Keratinocyte (primary cell): Measurements from ENCODE around the gene STXBP1. TPM values are rescaled to one million over a fixed set of nuclear protein-coding genes. Genes with fewer than 3 reads are reported as not detected.

Source experiments
- DNase-seq: peaks from one replicate; pipeline ENCODE4 v3.0.0-alpha.2; 2011; ENCODE audit warnings: low read depth, missing footprints, low spot score
- FAIRE-seq: peaks from 2 replicates; lab custom pipeline; 2011; peaks lifted over from hg19 to GRCh38; lab: Jason Lieb, UNC
- H2AFZ ChIP-seq: 2 replicates; pipeline ENCODE4 v1.6.0; 2012; ENCODE audit warnings: low read length, control low read depth, inconsistent platforms; ENCODE audit not compliant: control insufficient read depth
- H3K27ac ChIP-seq: 2 replicates; pipeline ENCODE4 v1.5.1; 2011; ENCODE audit warnings: low read length; ENCODE audit not compliant: control insufficient read depth, insufficient read depth
- H3K27me3 ChIP-seq: 3 replicates; pipeline ENCODE4 v1.6.0; 2011; ENCODE audit warnings: low read length; ENCODE audit not compliant: control insufficient read depth, insufficient read depth; ENCODE audit errors: extremely low read depth
- H3K36me3 ChIP-seq, 2 experiments: 2 replicates in 1 of 2; 3 replicates in 1 of 2; pipeline ENCODE4 v1.5.1; 2011; ENCODE audit warnings: low read length in 2 of 2, mild to moderate bottlenecking in 1 of 2; ENCODE audit not compliant: control insufficient read depth in 2 of 2, insufficient read depth in 2 of 2; ENCODE audit errors: extremely low read depth in 1 of 2
- H3K4me1 ChIP-seq: 3 replicates; pipeline ENCODE4 v1.5.1; 2011; ENCODE audit warnings: low read length; ENCODE audit not compliant: control insufficient read depth, insufficient read depth; ENCODE audit errors: extremely low read depth
- H3K4me2 ChIP-seq: 3 replicates; pipeline ENCODE4 v1.6.0; 2011; ENCODE audit warnings: low read depth, low read length; ENCODE audit not compliant: control insufficient read depth, insufficient read depth; ENCODE audit errors: extremely low read depth
- H3K4me3 ChIP-seq, 3 experiments: fragments of 200-600 bp in 1 of 3; sonication (generic) in 1 of 3; 2 replicates in 2 of 3; 3 replicates in 1 of 3; pipeline ENCODE4 v1.5.1; 2011 to 2016; ENCODE audit warnings: low read length in 3 of 3, mild to moderate bottlenecking in 3 of 3, control low read depth in 2 of 3, inconsistent platforms in 1 of 3, low read depth in 1 of 3, mixed read lengths in 1 of 3, mixed run types in 1 of 3, moderate library complexity in 1 of 3; ENCODE audit not compliant: control insufficient read depth in 2 of 3, insufficient read depth in 2 of 3; ENCODE audit errors: extremely low read depth in 1 of 3
- H3K79me2 ChIP-seq: 2 replicates; pipeline ENCODE4 v1.6.0; 2012; ENCODE audit warnings: low read length; ENCODE audit not compliant: control insufficient read depth, insufficient read depth
- H3K9ac ChIP-seq: 3 replicates; pipeline ENCODE4 v1.6.0; 2011; ENCODE audit warnings: low read length; ENCODE audit not compliant: control insufficient read depth, insufficient read depth; ENCODE audit errors: extremely low read depth
- H3K9me1 ChIP-seq: 3 replicates; pipeline ENCODE4 v1.6.0; 2011; ENCODE audit warnings: low read length; ENCODE audit not compliant: control insufficient read depth, insufficient read depth; ENCODE audit errors: extremely low read depth
- H3K9me3 ChIP-seq: 2 replicates; pipeline ENCODE4 v1.5.1; 2012; ENCODE audit warnings: low read depth, low read length; ENCODE audit not compliant: control insufficient read depth
- H4K20me1 ChIP-seq: 3 replicates; pipeline ENCODE4 v1.6.0; 2011; ENCODE audit warnings: low read length; ENCODE audit not compliant: control insufficient read depth, insufficient read depth; ENCODE audit errors: extremely low read depth
- EZH2 ChIP-seq: IDR thresholded peaks from one replicate; pipeline ENCODE4 v1.6.1; 2012; ENCODE audit warnings: inconsistent platforms, mild to moderate bottlenecking, low read length, moderate library complexity
- dilution Hi-C: fragments of 300-500 bp; cut with MboI; formaldehyde crosslinking; loops from one replicate; pipeline ENCODE4 v1.7.0; 2020; ENCODE audit warnings: low sequenced_read_pairs; ENCODE audit not compliant: extremely low pct_ligation_motif_present
- polyA plus RNA-seq, 5 experiments: library from polyadenylated mRNA; depleted of rRNA in 3 of 5; stranded (reverse) in 3 of 5; stranded (forward) in 1 of 5; unstranded in 1 of 5; fragments of >200 nt; gene quantifications; 1 replicate in 1 of 5; 2 replicates in 3 of 5; 3 replicates in 1 of 5; pipeline versions ENCODE4 v1.2.1 to v1.2.3, GENCODE V29; 2011 to 2012; ENCODE audit warnings: missing spikeins in 2 of 5, low read depth in 1 of 5, low replicate concordance in 1 of 5
- TF ChIP-seq, protein P1 (sequence below), 3 experiments: IDR thresholded peaks in 1 of 3; conservative IDR thresholded peaks in 1 of 3; optimal IDR thresholded peaks in 1 of 3; 2 replicates in 2 of 3; 3 replicates in 1 of 3; pipeline versions ENCODE3 to v1.5.1; 2011; ENCODE audit warnings: low read length in 3 of 3, mild to moderate bottlenecking in 3 of 3, moderate library complexity in 2 of 3, control low read depth in 1 of 3, inconsistent platforms in 1 of 3; ENCODE audit not compliant: insufficient read depth in 2 of 3; ENCODE audit errors: extremely low read depth in 1 of 3

Gene STXBP1
- polyA plus RNA-seq, 1 donor (not counting 4 experiments of a cell fraction or from before 2014, with no cell fraction given): 17.1 TPM

GRCh38 chr9:127697575-127697974, 85.5 kb downstream of the STXBP1 start:
- H3K27me3 ChIP-seq: no peaks in the 10 kb centered on the region
- H3K4me2 ChIP-seq: no peak overlapping the region
- H3K9ac ChIP-seq: no peak overlapping the region
- H3K27ac ChIP-seq: no peak overlapping the region
- TF ChIP-seq EZH2: no peak
- TF ChIP-seq, protein P1, sequence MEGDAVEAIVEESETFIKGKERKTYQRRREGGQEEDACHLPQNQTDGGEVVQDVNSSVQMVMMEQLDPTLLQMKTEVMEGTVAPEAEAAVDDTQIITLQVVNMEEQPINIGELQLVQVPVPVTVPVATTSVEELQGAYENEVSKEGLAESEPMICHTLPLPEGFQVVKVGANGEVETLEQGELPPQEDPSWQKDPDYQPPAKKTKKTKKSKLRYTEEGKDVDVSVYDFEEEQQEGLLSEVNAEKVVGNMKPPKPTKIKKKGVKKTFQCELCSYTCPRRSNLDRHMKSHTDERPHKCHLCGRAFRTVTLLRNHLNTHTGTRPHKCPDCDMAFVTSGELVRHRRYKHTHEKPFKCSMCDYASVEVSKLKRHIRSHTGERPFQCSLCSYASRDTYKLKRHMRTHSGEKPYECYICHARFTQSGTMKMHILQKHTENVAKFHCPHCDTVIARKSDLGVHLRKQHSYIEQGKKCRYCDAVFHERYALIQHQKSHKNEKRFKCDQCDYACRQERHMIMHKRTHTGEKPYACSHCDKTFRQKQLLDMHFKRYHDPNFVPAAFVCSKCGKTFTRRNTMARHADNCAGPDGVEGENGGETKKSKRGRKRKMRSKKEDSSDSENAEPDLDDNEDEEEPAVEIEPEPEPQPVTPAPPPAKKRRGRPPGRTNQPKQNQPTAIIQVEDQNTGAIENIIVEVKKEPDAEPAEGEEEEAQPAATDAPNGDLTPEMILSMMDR (optimal IDR thresholded peaks at IDR 0.05 in 1 of 3, IDR thresholded peaks at IDR 0.05 in 1 of 3, conservative IDR thresholded peaks at IDR 0.05 in 1 of 3; ENCODE audit: extremely low read depth in 1 of 3, insufficient read depth in 2 of 3, low read length in 3 of 3): no peak
- no peaks in the 10 kb centered on the region for H4K20me1 ChIP-seq
- FAIRE-seq (no peak), DNase-seq (no peak)
- dilution Hi-C loops: no loop called here
- no peaks in the 10 kb centered on the region for H3K9me3 ChIP-seq
- H3K36me3 ChIP-seq: no peaks in the 10 kb centered on the region
- no peak overlapping the region for H2AFZ ChIP-seq
- no peak overlapping the region for H3K4me3 ChIP-seq
- H3K4me1 ChIP-seq: peaks cover 4% of the 10 kb centered on the region
- no peaks in the 10 kb centered on the region for H3K9me1 ChIP-seq
- no peaks in the 10 kb centered on the region for H3K79me2 ChIP-seq

- Histone ChIP-seq H3K4me2 (no peak overlapping the region), H3K36me3 (no peaks in the 10 kb centered on the region), H3K9ac (no peak overlapping the region), H3K27me3 (no peaks in the 10 kb centered on the region), H2AFZ (no peak overlapping the region), H3K4me1 (peaks cover 4% of the 10 kb centered on the region), H3K4me3 (no peak overlapping the region), H3K27ac (no peak overlapping the region), H3K9me1 (no peaks in the 10 kb centered on the region), H3K9me3 (no peaks in the 10 kb centered on the region), H3K79me2 (no peaks in the 10 kb centered on the region), H4K20me1 (no peaks in the 10 kb centered on the region)
- TF ChIP-seq, protein P1 (optimal IDR thresholded peaks at IDR 0.05 in 1 of 3, IDR thresholded peaks at IDR 0.05 in 1 of 3, conservative IDR thresholded peaks at IDR 0.05 in 1 of 3; ENCODE audit: extremely low read depth in 1 of 3, insufficient read depth in 2 of 3, low read length in 3 of 3): no peak
- TF ChIP-seq EZH2: no peak
- DNase-seq: no peak
- dilution Hi-C loops: no loop called here
- FAIRE-seq: no peak
These were observed 86.3 kb downstream of the STXBP1 start for GRCh38 chr9:127698386-127698785.
